Calu3 (cell line): ENCODE results near the gene VSIG4. TPM values are rescaled to one million over a fixed set of nuclear protein-coding genes. Genes with fewer than 3 reads are reported as not detected.

Experiments used
- BruUV-seq: library from RNA; stranded (reverse); fragments of 400-500 nt; replicated peaks from 2 replicates; lab custom pipeline; 2021; lab: Mats Ljungman, UMichigan
- CTCF ChIA-PET: fragments of 300-600 bp; sonication (Branson Sonifier 250); formaldehyde crosslinking; loops from one replicate; lab custom pipeline; 2022; ENCODE audit warnings: antibody characterized with exemption; lab: Charles Lee
- DNase-seq: peaks from one replicate; pipeline ENCODE4 v3.0.0; 2022
- H3K27ac Mint-ChIP-seq: one replicate; pipeline ENCODE4 v1.8.0; 2022; ENCODE audit warnings: mixed read lengths; ENCODE audit not compliant: unreplicated experiment
- H3K27me3 Mint-ChIP-seq: one replicate; pipeline ENCODE4 v1.8.0; 2022; ENCODE audit warnings: mixed read lengths; ENCODE audit not compliant: unreplicated experiment
- H3K36me3 Mint-ChIP-seq: one replicate; pipeline ENCODE4 v1.8.0; 2022; ENCODE audit warnings: mild to moderate bottlenecking, moderate library complexity, mixed read lengths; ENCODE audit not compliant: insufficient read depth, unreplicated experiment
- H3K4me1 Mint-ChIP-seq: one replicate; pipeline ENCODE4 v1.8.0; 2022; ENCODE audit warnings: mild to moderate bottlenecking, low read depth, mixed read lengths; ENCODE audit not compliant: unreplicated experiment
- H3K4me3 Mint-ChIP-seq: one replicate; pipeline ENCODE4 v1.8.0; 2022; ENCODE audit warnings: mild to moderate bottlenecking, low read depth, moderate library complexity, mixed read lengths; ENCODE audit not compliant: unreplicated experiment
- H3K9me3 Mint-ChIP-seq: one replicate; pipeline ENCODE4 v1.8.0; 2022; ENCODE audit warnings: low read depth, mixed read lengths; ENCODE audit not compliant: unreplicated experiment
- intact Hi-C: fragments of 100-400 bp; cut with micrococcal nuclease; formaldehyde crosslinking; loops from one replicate; pipeline ENCODE4 v1.10.0; 2022; ENCODE audit not compliant: unreplicated experiment
- total RNA-seq: library from RNA; stranded (reverse); gene quantifications from 2 replicates; pipeline ENCODE4 v1.2.3, GENCODE V29; 2022
- TF ChIP-seq, protein P1 (sequence below): fragments of 200-600 bp; IDR thresholded peaks from one replicate; pipeline ENCODE4 v1.8.0; 2022; ENCODE audit warnings: antibody characterized with exemption; ENCODE audit not compliant: unreplicated experiment

VSIG4 gene
- total RNA-seq, 1 experiment from 2014 or later, result not detected

DNA sequence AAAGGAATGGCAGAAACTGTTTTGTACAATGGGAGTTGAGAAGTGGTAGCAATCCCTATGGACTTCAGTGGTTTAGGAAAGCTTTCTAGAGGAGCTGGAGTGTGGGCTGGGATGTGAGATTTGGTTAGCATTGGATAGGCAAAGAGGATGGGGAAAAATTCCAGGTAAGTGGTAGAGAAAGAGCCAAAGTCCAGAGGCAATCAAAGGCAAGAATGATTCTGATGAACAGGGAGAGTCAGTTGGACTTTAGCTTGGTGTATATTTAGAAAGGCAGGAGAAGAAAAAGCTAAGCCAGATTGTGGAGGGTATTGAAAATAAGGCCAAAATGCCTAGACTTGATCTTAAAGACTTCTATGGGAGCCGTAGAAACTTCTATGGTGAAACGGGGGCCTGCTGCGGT, 3.7 kb upstream of the VSIG4 start:
- TF ChIP-seq, protein P1, sequence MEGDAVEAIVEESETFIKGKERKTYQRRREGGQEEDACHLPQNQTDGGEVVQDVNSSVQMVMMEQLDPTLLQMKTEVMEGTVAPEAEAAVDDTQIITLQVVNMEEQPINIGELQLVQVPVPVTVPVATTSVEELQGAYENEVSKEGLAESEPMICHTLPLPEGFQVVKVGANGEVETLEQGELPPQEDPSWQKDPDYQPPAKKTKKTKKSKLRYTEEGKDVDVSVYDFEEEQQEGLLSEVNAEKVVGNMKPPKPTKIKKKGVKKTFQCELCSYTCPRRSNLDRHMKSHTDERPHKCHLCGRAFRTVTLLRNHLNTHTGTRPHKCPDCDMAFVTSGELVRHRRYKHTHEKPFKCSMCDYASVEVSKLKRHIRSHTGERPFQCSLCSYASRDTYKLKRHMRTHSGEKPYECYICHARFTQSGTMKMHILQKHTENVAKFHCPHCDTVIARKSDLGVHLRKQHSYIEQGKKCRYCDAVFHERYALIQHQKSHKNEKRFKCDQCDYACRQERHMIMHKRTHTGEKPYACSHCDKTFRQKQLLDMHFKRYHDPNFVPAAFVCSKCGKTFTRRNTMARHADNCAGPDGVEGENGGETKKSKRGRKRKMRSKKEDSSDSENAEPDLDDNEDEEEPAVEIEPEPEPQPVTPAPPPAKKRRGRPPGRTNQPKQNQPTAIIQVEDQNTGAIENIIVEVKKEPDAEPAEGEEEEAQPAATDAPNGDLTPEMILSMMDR, result no peak
- CTCF ChIA-PET, result no interaction called here
- H3K4me3 Mint-ChIP-seq, result no peak overlapping the region
- no peaks in the 10 kb centered on the region for H3K4me1 Mint-ChIP-seq
- H3K36me3 Mint-ChIP-seq, result no peaks in the 10 kb centered on the region
- peaks cover 2% of the 10 kb centered on the region for H3K9me3 Mint-ChIP-seq
- BruUV-seq, result no TSS peak
- no peak for DNase-seq
- intact Hi-C loops, result no loop called here
- no peak overlapping the region for H3K27ac Mint-ChIP-seq
- no peaks in the 10 kb centered on the region for H3K27me3 Mint-ChIP-seq

DNA sequence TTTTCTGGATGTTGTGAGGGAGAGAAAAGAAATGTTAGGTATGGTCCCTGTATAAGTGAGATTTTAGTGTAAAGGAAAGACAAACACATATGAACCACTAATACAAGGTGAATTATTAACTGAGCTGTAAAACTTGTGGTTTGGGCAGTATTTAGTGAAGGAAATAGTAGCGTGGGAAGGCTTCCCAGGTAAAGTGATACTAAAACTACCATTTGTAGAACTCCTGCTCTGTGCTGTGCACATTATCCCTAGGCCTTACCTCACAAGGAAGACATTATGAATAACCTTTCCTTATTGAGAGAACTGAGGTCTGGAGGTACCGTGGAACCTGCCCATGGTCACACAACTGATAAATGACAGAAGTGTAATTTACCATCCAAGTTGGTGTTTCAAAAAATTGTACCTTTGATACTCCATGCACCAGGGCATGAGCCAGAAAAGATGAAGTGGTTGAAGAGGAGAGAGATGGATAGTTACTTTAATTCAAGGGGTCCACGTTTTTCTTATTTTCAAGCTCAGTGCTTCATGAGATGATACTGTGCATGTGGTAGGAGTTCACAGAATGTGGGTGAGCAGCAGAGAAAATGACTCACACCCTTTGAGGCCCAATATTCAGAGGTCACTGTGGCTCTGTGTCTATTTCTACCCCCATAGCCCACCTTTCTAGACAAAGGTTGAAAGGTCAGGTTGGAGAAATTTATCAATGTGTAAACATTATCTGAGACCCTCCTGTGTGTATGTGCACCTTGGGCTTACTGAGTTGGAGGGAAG, 2.6 kb upstream of the VSIG4 start:
- TF ChIP-seq, protein P1, result no peak
- no peaks in the 10 kb centered on the region for H3K36me3 Mint-ChIP-seq
- no TSS peak for BruUV-seq
- H3K9me3 Mint-ChIP-seq, result peaks cover 2% of the 10 kb centered on the region
- no peaks in the 10 kb centered on the region for H3K4me1 Mint-ChIP-seq
- no peaks in the 10 kb centered on the region for H3K27me3 Mint-ChIP-seq
- H3K27ac Mint-ChIP-seq, result no peak overlapping the region
- intact Hi-C loops, result no loop called here
- no peak overlapping the region for H3K4me3 Mint-ChIP-seq
- no peak for DNase-seq
- CTCF ChIA-PET, result no interaction called here

DNA sequence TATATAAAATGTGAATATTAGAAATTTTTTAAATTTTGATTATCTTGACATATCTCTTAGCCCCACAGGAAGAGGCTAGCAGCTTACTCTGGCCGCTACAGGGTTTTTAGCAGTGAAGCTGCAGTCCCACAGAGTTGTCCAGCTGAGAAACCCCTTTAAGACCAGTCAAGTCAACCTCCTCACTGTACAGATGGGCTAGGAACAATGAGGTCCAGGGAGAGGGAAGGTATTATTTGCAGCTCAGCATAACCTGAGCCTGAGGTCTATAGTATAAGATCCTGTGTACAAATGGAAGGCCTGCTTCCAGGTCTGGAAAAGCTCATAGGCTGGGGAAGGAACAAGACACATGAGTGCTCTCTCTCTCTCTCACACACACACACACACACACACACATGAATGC, 1.8 kb downstream of the VSIG4 start:
- no peaks in the 10 kb centered on the region for H3K27me3 Mint-ChIP-seq
- CTCF ChIA-PET, result no interaction called here

DNA sequence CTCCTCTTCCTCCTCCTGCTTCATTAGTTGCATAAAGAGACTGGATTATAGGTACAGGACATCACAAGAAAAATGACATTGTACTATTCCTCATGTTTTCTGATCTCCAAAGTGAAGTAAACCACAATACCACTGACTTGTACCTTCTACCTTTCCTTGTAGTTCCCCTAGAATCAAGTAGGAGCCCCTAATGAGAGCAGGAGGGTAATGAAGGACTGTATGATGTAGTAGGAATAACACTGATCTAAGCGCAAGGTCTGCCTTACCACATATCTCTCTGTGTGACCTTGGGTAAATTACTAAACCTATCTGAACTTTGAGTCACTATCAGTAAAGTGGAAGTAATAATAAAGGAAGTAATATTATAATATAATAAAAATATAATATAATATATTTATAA, 3.6 kb downstream of the VSIG4 start:
- no peak for DNase-seq
- BruUV-seq, result no TSS peak
- H3K36me3 Mint-ChIP-seq, result no peaks in the 10 kb centered on the region
- no peak overlapping the region for H3K27ac Mint-ChIP-seq
- no peak overlapping the region for H3K4me3 Mint-ChIP-seq
- H3K9me3 Mint-ChIP-seq, result no peaks in the 10 kb centered on the region
- H3K4me1 Mint-ChIP-seq, result no peaks in the 10 kb centered on the region
- CTCF ChIA-PET, result no interaction called here
- intact Hi-C loops, result no loop called here
- TF ChIP-seq, protein P1, result no peak
- no peaks in the 10 kb centered on the region for H3K27me3 Mint-ChIP-seq

More for the DNA sequence above, 1.8 kb downstream of the VSIG4 start:
- Mint-ChIP-seq H3K9me3 (no peaks in the 10 kb centered on the region), H3K4me3 (no peak overlapping the region), H3K4me1 (no peaks in the 10 kb centered on the region), H3K27ac (no peak overlapping the region), H3K36me3 (no peaks in the 10 kb centered on the region)
- intact Hi-C loops, result no loop called here
- TF ChIP-seq, protein P1, result no peak
- BruUV-seq, result no TSS peak
- DNase-seq, result no peak
